C4-2B (cell line): ENCODE measurements around the gene SAAL1.
A peak's percentile ranks its signal among the peaks of the same experiment; 100 is the strongest.

Experiments used
- H3K27ac ChIP-seq: fragments of 450-650 bp; 2 replicates; pipeline ENCODE4 v1.5.1; 2017
- ZFX ChIP-seq: fragments of 450-650 bp; IDR thresholded peaks from 2 replicates; pipeline ENCODE4 v1.6.1; 2017
- TF ChIP-seq, protein P1 (sequence below): fragments of 450-650 bp; conservative IDR thresholded peaks from 2 replicates; pipeline ENCODE4 v1.5.1; 2017; ENCODE audit warnings: mild to moderate bottlenecking

SAAL1 gene, protein sequence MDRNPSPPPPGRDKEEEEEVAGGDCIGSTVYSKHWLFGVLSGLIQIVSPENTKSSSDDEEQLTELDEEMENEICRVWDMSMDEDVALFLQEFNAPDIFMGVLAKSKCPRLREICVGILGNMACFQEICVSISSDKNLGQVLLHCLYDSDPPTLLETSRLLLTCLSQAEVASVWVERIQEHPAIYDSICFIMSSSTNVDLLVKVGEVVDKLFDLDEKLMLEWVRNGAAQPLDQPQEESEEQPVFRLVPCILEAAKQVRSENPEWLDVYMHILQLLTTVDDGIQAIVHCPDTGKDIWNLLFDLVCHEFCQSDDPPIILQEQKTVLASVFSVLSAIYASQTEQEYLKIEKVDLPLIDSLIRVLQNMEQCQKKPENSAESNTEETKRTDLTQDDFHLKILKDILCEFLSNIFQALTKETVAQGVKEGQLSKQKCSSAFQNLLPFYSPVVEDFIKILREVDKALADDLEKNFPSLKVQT

GRCh38 chr11:18105802-18106574 lies at the start of gene SAAL1:
TSS of gene SAAL1 (minus strand) at chr11:18106082. CDS start at chr11:18106041, 41 bp downstream.
- peak within 1 kb of the TSS; percentile 67 for H3K27ac ChIP-seq
- TF ChIP-seq ZFX, result peak; percentile 74
- TF ChIP-seq, protein P1, sequence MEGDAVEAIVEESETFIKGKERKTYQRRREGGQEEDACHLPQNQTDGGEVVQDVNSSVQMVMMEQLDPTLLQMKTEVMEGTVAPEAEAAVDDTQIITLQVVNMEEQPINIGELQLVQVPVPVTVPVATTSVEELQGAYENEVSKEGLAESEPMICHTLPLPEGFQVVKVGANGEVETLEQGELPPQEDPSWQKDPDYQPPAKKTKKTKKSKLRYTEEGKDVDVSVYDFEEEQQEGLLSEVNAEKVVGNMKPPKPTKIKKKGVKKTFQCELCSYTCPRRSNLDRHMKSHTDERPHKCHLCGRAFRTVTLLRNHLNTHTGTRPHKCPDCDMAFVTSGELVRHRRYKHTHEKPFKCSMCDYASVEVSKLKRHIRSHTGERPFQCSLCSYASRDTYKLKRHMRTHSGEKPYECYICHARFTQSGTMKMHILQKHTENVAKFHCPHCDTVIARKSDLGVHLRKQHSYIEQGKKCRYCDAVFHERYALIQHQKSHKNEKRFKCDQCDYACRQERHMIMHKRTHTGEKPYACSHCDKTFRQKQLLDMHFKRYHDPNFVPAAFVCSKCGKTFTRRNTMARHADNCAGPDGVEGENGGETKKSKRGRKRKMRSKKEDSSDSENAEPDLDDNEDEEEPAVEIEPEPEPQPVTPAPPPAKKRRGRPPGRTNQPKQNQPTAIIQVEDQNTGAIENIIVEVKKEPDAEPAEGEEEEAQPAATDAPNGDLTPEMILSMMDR, result peak; percentile 89

- no peak overlapping the region for H3K27ac ChIP-seq
- TF ChIP-seq ZFX, result no peak
- TF ChIP-seq, protein P1, result no peak
These were observed 45.7 kb upstream of the SAAL1 start for GRCh38 chr11:18151581-18151980.

DNA sequence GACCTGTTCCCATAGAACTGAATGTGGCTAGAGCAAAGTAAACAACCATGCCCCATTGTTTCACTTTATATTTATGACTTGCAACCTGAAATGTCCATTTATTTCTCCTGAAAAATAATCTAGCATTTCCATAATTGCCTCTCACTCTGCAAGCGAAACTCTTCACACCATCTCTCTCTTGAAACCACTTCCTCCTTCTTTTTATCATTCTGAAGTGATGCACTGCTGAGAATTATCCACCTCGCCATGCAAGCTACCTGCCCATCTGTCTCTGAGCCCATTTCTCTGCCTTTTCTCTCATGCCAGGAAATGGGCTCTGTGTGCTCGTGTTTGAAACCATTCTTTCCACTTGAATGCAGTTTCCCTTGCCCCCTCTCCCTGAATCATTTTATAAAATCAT lies 40.0 kb upstream of the SAAL1 start:
- TF ChIP-seq, protein P1, result no peak
- no peak for TF ChIP-seq ZFX
- no peak overlapping the region for H3K27ac ChIP-seq

- TF ChIP-seq, protein P1, result peak; percentile 48
- TF ChIP-seq ZFX, result no peak
- H3K27ac ChIP-seq, result no peak overlapping the region
These were observed 39.1 kb upstream of the SAAL1 start for GRCh38 chr11:18145025-18145424.

GRCh38 chr11:18144243-18144642 lies 38.4 kb upstream of the SAAL1 start:
- H3K27ac ChIP-seq, result no peak overlapping the region
- TF ChIP-seq ZFX, result no peak
- TF ChIP-seq, protein P1, result no peak

DNA sequence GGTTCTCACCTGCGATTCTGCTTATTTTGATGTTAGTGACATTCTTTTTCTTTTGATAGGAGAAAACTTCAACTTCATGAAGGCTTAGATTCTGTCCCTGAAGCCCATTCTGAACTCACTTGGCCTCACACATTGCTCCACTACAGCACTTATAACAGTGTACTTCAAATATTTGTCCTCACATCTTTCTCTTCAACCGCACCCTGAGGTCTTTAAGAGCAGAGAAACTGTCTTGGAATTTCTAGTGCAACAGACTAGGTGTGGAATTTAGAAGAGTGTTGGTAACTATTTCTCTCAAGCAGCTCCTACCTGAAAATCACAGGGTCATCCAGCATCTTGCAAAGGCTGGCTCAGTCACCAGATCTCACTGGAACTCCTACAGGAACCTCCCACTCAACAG lies 34.3 kb upstream of the SAAL1 start:
- H3K27ac ChIP-seq, result no peak overlapping the region
- TF ChIP-seq, protein P1, result no peak
- no peak for TF ChIP-seq ZFX
